Measurements from ENCODE around the gene BRPF3. TPM values are rescaled to one million over a fixed set of nuclear protein-coding genes. Genes with fewer than 3 reads are reported as not detected.

BRPF3 gene
- total RNA-seq, 1 donor from 2014 or later, result 18.0 TPM

GRCh38 chr6:36195471-36196112, 952 bp upstream of the BRPF3 start:
- Histone ChIP-seq H3K27ac (replicated peaks) (peak overlapping the region; percentile 96), H3K9me3 (replicated peaks) (no peaks in the 10 kb centered on the region), H3K36me3 (peaks cover 5% of the 10 kb centered on the region), H3K4me1 (peaks cover 22% of the 10 kb centered on the region), H3K4me3 (peak overlapping the region; percentile 75), H3K27me3 (ENCODE audit: low read depth) (no peaks in the 10 kb centered on the region)
- no peak for TF ChIP-seq CTCF (IDR thresholded peaks at IDR 0.05; ENCODE audit: borderline replicate concordance)
- DNase-seq, result no peak
- intact Hi-C loops (cut with micrococcal nuclease), result no loop called here

- Histone ChIP-seq H3K4me1 (peaks cover 33% of the 10 kb centered on the region), H3K4me3 (peak overlapping the region; percentile 75), H3K27me3 (ENCODE audit: low read depth) (no peaks in the 10 kb centered on the region), H3K36me3 (peaks cover 19% of the 10 kb centered on the region), H3K27ac (replicated peaks) (peak overlapping the region; percentile 96), H3K9me3 (replicated peaks) (no peaks in the 10 kb centered on the region)
- no peak for TF ChIP-seq CTCF (IDR thresholded peaks at IDR 0.05; ENCODE audit: borderline replicate concordance)
- intact Hi-C loops (cut with micrococcal nuclease), result no loop called here
- peak; percentile 99 for DNase-seq
Measured at GRCh38 chr6:36196880-36197548, 470 bp downstream of the BRPF3 start.

- H3K4me1 ChIP-seq, result peaks cover 36% of the 10 kb centered on the region
- H3K27ac ChIP-seq (replicated peaks), result no peak overlapping the region
- no peaks in the 10 kb centered on the region for H3K9me3 ChIP-seq (replicated peaks)
- H3K36me3 ChIP-seq, result peaks cover 25% of the 10 kb centered on the region
- no peak for DNase-seq
- TF ChIP-seq CTCF (IDR thresholded peaks at IDR 0.05; ENCODE audit: borderline replicate concordance), result no peak
- peak overlapping the region; percentile 75 for H3K4me3 ChIP-seq
- no peaks in the 10 kb centered on the region for H3K27me3 ChIP-seq (ENCODE audit: low read depth)
- intact Hi-C loops (cut with micrococcal nuclease), result no loop called here
Measured at GRCh38 chr6:36197739-36198221, 1.2 kb downstream of the BRPF3 start.

- intact Hi-C loops (cut with micrococcal nuclease), result no loop called here
Measured at GRCh38 chr6:36198986-36199385, 2.4 kb downstream of the BRPF3 start.

More at GRCh38 chr6:36198986-36199385, 2.4 kb downstream of the BRPF3 start:
- Histone ChIP-seq H3K36me3 (peaks cover 37% of the 10 kb centered on the region), H3K27ac (replicated peaks) (no peak overlapping the region), H3K4me1 (peaks cover 44% of the 10 kb centered on the region), H3K4me3 (no peak overlapping the region), H3K27me3 (ENCODE audit: low read depth) (no peaks in the 10 kb centered on the region), H3K9me3 (replicated peaks) (no peaks in the 10 kb centered on the region)
- TF ChIP-seq CTCF (IDR thresholded peaks at IDR 0.05; ENCODE audit: borderline replicate concordance), result no peak
- DNase-seq, result no peak

All from left ventricle myocardium inferior (tissue), 1 donor.